Measurements from ENCODE around the gene DCST2. TPM values are rescaled to one million over a fixed set of nuclear protein-coding genes. Genes with fewer than 3 reads are reported as not detected.

DCST2 gene
- polyA plus RNA-seq, 3 donors from 2014 or later = not detected

DNA sequence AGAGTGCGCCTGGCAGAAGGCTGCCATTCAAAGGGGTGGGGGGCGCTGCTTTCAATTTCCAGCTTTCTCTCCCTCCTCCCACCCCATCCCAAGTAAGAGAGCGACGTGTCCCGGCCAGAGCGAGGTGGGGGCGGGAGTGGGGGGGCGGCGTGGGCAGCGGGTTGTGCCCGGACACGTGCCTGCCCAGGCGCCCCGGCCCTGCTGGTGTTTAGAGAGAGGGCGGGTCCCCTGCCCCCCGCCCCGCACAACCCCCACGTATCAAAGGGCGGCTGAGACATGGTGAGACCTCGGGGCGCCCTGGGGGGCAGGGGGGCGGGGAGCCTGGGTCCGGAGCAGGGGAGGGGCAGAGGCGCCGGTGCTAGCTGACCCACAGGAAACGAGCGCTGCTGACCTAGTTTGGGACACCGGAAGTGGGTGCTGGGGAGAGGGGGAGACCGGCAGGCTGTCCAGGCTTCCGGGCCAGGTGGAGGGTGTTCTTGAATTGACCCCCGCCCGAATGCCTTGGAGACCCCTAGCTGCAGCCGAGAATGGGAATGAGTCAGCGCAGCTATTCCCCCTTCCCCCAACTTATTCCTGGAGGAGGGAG, 29.7 kb downstream of the DCST2 start:
- Mint-ChIP-seq H3K4me1 (peaks cover 50 to 53% of the 10 kb centered on the region in 2 donors), H3K36me3 (no peaks in the 10 kb centered on the region)

DNA sequence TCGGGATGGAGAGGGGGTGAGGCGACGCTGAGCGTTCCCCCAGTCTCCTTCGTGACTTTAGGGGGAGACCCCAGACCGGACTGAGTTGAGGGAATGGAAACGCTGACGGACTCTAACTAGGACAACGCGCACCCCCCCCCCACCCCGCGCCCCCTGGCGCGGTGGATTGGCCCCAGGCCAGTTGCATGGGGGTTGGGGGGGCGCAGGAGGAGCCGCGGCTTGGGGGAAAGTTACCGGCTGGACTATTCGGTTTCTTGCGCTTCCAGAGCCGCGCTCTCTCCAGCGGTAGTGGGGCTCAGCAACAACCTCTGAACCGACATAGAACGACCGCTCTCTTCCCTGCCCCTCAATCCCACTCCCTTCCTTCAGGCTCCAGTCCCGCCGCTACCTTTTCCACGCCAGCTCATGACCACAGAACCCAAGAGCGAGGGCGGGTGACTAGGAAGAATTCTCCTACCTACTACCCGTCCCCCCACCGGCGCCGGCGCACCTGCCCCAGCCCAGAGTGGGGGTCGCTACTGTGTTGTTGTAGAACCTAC, 30.3 kb downstream of the DCST2 start:
- no peak for DNase-seq
- Mint-ChIP-seq H3K27ac (peak overlapping the region; percentile 85 to 93 (median 90)), H3K36me3 (no peaks in the 10 kb centered on the region), H3K27me3 (ENCODE audit: low read depth in 3 of 3) (peaks cover 2 to 8% (median 2%) of the 10 kb centered on the region in 3 donors), H3K9me3 (no peaks in the 10 kb centered on the region), H3K4me3 (peak overlapping the region; percentile 95 to 98 (median 97)), H3K4me1 (peaks cover 51 to 53% of the 10 kb centered on the region in 2 donors)

More for the DNA sequence above, 29.7 kb downstream of the DCST2 start:
- Mint-ChIP-seq H3K27me3 (ENCODE audit: low read depth in 3 of 3) (peaks cover 2 to 8% (median 2%) of the 10 kb centered on the region in 3 donors), H3K27ac (peak overlapping the region; percentile 87 to 93 (median 90)), H3K4me3 (peak overlapping the region; percentile 95 to 98 (median 97)), H3K9me3 (peaks cover 0 to 1% (median 0%) of the 10 kb centered on the region in 6 donors)
- DNase-seq = no peak

DNA sequence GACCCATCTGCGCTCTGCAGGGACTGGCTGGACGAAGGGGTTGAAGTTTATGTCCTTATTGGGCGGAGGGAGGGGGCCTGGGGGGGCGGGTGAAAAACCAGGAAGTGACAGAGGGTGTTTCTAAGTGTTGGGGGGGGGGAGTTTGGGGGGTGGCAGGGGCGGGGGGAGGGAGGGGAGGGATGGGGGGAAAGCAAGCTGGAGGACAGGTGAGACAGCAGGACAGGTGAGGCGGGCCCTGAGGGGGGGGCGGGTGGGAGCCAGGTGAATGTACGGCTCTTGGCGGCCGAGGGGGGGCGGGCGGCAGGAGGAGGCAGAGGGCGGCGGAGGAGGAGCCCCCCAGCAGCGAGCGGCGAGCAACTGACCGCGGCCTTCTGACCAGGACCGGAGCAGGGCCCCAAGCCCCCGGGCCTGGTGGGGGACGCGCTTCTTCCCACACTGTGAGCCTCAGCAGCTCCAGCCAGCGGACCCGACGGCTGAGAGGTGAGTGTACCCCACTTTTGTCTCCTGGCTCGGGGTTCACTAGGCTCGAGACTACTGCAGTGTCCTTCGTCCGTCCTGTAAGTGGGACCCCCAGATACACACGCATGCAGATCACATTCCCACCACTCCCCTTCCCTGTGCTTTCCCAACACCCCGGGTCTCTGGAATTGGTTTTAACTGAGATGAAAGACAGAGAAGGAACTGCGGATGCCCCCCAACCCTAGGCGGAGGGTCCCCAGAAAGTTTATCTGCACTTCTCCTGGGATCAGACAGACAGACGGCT, 30.9 kb downstream of the DCST2 start, which contains the start of gene ZBTB7B:
TSS of gene ZBTB7B (plus strand) at position 339 of the 763 bp plus-strand sequence. CDS start 11,859 bp downstream, outside the sequence.
- Mint-ChIP-seq H3K27ac (peak within 1 kb of the TSS; percentile 85 to 98 (median 90)), H3K4me1 (peaks cover 53% of the 10 kb centered on the region in 2 donors), H3K9me3 (no peaks in the 10 kb centered on the region), H3K4me3 (peak within 1 kb of the TSS; percentile 95 to 98 (median 97)), H3K36me3 (no peaks in the 10 kb centered on the region), H3K27me3 (ENCODE audit: low read depth in 3 of 3) (peaks cover 2 to 8% (median 2%) of the 10 kb centered on the region in 3 donors)
- DNase-seq = peak in 1 of 3 donors; percentile 28

DNA sequence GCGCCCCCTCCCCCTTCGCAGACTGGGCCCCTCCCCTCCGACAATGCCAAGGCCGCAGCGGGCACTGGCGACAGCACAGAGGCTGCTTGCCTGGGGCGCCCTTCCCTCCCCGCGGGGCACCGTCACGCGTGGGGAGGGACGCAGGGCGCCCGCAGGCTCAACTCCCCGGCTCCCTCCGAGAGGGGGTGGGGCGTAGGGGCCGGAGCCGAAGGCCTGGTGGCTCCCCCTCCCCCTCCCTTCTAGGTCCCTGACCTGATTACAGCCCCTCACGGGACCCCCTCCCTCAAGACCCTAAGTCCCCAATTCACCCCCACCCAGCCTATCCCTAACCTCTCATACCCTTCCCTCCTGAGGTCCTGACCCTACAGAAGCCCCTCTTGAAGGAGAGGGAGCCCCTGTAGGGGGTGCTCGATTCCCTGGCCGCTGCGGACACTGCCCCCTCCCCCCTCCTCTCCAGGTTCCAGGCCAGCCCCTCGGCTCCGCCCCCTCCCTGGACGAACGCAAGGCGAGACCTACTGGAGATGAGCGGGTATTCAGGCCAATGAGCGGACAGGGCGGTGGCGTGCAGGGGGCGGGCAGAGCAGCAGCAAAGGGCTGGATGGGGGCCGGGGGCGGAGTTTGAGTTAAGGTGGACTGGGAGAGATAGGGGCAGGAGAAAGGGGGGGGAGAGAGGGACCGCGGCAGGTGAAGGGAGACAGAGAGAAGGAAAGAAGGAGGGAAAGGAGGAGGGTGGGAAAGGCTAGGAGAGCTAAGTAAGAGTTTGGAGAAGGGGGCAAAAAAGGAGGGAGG, 31.7 kb downstream of the DCST2 start:
- DNase-seq = peak; percentile 97
- Mint-ChIP-seq H3K9me3 (no peaks in the 10 kb centered on the region), H3K27ac (peak overlapping the region; percentile 81 to 98 (median 90)), H3K4me1 (peaks cover 50 to 52% of the 10 kb centered on the region in 2 donors), H3K27me3 (ENCODE audit: low read depth in 3 of 3) (peaks cover 2 to 8% (median 2%) of the 10 kb centered on the region in 3 donors), H3K4me3 (peak overlapping the region; percentile 89 to 97 (median 93)), H3K36me3 (no peaks in the 10 kb centered on the region)

DNA sequence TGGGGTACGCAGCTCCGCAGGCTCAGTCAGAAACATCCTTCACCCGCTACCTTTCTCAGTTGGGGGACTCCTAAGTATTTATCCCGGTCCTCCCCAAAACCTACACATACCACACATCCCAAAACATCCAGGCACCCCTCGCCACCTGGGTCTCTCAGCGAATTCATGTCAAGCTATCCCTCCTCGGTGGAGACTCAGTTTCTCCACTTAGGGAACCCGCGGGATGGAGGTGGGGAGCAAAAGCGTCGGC, 32.2 kb downstream of the DCST2 start:
- Mint-ChIP-seq H3K27ac (peak overlapping the region; percentile 79 to 89 (median 86)), H3K4me3 (peak overlapping the region; percentile 86 to 97 (median 93)), H3K4me1 (peaks cover 45 to 47% of the 10 kb centered on the region in 2 donors), H3K9me3 (no peaks in the 10 kb centered on the region), H3K36me3 (no peaks in the 10 kb centered on the region), H3K27me3 (ENCODE audit: low read depth in 3 of 3) (peaks cover 2 to 8% (median 2%) of the 10 kb centered on the region in 3 donors)
- DNase-seq = no peak

DNA sequence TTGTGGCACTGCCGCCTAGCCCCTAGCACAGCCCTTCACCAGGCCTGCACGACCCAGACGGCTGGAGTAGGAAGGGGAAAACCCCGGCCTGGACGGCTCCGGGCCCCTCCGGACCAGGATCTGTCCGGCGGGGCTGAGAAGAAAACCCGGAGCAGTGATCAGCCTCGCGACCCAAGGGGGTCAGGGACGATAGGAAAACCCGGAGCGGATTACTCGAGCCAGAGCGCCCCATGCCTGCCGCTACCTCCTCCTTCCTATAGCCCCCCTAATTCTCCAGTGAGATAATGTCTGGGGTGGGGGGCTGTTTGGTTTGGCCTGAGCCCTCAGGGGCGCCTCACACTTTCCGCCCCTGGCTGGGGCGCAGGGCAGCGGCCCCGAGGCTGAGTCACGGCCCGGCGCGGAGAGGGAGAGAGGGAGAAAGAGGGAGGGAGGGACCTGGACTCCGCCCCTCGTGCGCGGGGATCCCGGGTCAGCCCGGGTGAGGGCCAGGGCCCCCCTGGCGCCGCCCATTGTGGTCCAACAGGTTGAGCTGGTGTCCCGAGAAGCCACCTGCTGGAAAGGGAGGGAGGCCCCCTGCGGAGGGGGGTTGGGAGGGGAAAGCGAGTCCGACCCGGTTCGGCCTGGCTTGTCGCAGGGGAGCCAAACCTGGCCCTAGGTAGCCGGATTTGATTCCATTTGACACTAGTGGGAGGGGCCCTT, 32.7 kb downstream of the DCST2 start:
- DNase-seq = peak; percentile 73 to 79 (median 77)
- peak overlapping the region; percentile 79 to 89 (median 86) for H3K27ac Mint-ChIP-seq
- H3K27me3 Mint-ChIP-seq (ENCODE audit: low read depth in 3 of 3) = peaks cover 2 to 10% (median 2%) of the 10 kb centered on the region in 3 donors
- H3K4me3 Mint-ChIP-seq = peak overlapping the region; percentile 86 to 97 (median 93)
- H3K9me3 Mint-ChIP-seq = no peaks in the 10 kb centered on the region
- H3K4me1 Mint-ChIP-seq = peaks cover 41 to 42% of the 10 kb centered on the region in 2 donors
- H3K36me3 Mint-ChIP-seq = no peaks in the 10 kb centered on the region

DNA sequence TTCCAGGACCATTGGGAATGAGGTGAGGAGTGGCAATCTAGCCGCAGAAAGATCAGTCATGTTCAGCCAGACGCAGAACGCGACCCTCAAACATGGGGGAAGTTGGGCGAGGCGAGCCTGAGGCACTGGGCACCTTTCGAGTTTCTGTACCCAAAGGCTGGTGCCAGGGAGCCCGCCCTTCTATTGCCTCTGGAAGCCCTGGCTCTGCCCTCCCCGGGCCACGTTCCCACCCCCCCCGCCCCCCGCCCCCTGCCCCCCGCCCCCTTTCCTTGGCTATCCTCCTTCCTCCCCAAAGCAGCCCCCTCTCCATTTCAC, 33.2 kb downstream of the DCST2 start:
- no peaks in the 10 kb centered on the region for H3K36me3 Mint-ChIP-seq
- peaks cover 2 to 10% (median 2%) of the 10 kb centered on the region in 3 donors for H3K27me3 Mint-ChIP-seq (ENCODE audit: low read depth in 3 of 3)
- no peak for DNase-seq
- H3K4me3 Mint-ChIP-seq = peak overlapping the region; percentile 85 to 97 (median 87)
- no peaks in the 10 kb centered on the region for H3K9me3 Mint-ChIP-seq
- peaks cover 35 to 37% of the 10 kb centered on the region in 2 donors for H3K4me1 Mint-ChIP-seq
- peak overlapping the region; percentile 66 to 91 (median 84) for H3K27ac Mint-ChIP-seq

DNA sequence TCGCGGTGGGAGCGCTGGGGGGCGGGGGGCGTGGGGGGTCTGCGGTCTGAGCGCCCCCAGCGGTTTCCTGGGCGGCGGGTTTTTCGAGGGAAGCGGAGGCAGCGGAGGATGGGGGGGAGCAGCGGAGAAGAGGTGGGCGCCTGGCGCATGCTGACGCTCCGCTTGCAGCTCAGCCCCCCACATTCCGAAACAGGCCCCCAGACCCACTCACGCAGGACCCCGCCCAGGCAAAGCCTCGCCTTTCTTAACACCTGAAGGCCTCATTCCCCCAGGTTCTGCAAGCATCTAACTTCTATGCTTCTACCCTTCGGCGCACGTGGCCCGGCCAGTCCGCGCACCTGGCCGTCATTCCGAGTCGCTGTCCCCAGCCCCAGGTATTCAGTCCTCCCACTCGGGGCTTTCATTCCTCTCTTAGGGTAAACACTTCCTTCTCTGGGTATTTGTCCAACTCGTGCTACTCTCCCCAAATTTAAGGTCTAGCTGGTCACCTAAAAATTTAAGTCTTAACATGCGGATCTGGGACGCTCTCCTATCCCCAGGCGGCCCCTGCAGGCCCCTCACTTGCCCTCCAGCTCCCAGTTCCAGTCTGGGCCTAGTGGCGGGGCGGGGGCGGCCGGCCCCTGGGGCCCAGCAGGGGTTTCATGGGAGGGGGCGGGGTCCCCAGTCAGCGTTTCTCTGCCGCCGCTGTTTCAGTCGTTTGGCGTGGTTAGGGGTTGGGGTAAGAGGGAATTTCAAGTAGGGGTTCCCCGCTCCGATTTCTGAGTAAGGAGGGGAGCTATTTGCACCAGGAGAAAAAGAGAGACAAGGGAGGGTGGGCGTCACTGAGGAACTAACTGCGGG, 33.8 kb downstream of the DCST2 start:
- Mint-ChIP-seq H3K9me3 (no peaks in the 10 kb centered on the region), H3K4me3 (peak overlapping the region; percentile 84 to 90 (median 85)), H3K36me3 (no peaks in the 10 kb centered on the region), H3K27me3 (ENCODE audit: low read depth in 3 of 3) (peaks cover 2 to 10% (median 2%) of the 10 kb centered on the region in 3 donors), H3K4me1 (peaks cover 32 to 33% of the 10 kb centered on the region in 2 donors), H3K27ac (peak overlapping the region; percentile 40 to 91 (median 82))
- DNase-seq = no peak

DNA sequence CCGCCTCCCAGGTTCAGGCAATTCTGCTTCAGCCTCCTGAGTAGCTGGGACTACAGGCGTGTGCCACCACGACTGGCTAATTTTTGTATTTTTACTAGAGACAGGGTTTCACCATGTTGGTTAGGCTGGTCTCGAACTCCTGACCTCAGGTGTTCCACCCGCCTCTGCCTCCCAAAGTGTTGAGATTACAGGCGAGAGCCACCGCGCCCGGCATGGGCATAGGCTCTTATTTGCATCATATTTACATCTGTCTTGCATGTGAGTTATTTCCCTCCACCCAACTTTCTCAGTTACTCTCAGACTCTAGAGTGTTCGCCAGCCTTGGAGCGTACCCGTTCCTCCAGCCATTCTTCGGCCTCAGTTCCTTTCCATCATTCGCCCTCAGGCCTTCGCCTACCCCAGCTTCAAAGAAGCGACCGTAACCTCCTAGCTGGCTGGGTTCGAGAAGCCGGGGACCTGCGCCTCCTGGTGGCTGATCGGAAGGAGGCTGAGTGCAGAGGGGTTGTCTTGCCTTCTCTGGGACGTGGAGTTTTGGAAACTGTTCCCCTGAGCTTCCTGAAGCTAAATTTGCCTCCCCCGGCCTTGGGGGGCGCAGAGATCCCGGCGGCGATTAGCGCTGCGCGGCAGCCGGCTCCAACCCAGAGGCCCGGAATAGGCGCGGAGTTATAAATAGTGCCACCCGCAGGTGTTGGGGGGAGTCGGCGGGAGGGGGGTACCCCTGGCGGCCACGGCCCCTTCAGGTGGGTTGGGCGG, 34.6 kb downstream of the DCST2 start:
- no peaks in the 10 kb centered on the region for H3K36me3 Mint-ChIP-seq
- H3K4me1 Mint-ChIP-seq = peaks cover 25% of the 10 kb centered on the region in 2 donors

DNA sequence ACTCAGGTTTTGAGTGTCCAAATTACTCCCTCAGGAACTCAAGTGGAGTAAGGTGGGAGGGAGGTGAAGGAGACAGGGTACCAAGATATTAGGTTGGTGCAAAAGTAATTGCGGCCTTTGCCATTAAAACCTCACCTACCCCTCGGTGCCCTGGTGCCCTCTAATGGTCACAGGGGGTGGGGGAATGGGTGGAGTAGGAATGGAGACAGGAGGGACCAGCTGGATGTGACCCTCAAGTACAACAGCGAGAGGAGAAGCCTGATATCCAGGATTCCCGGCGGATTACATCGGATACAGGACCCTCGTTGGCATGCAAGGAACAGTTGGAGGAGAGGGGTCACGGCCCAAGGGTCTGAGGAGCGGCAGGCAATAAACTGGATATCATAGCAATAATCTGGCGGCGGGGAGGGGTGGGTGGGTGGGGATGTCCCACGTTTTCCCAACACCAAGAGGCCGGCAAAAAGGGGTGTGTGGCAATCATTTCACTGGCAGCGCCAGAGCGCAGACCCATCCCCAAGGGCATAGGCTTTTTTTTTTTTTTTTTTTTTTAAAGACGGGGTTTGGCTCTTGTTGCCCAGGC, 35.3 kb downstream of the DCST2 start:
- Mint-ChIP-seq H3K27ac (peak overlapping the region in 1 of 6 donors; percentile 40), H3K9me3 (no peaks in the 10 kb centered on the region), H3K4me1 (peaks cover 18 to 20% of the 10 kb centered on the region in 2 donors), H3K4me3 (peak overlapping the region in 2 of 5 donors; percentile 26 to 42), H3K36me3 (no peaks in the 10 kb centered on the region), H3K27me3 (ENCODE audit: low read depth in 3 of 3) (peaks cover 0 to 10% (median 4%) of the 10 kb centered on the region in 3 donors)
- DNase-seq = no peak

More for the DNA sequence above, 34.6 kb downstream of the DCST2 start:
- peaks cover 0 to 10% (median 3%) of the 10 kb centered on the region in 3 donors for H3K27me3 Mint-ChIP-seq (ENCODE audit: low read depth in 3 of 3)
- DNase-seq = peak; percentile 47 to 53 (median 48)
- peak overlapping the region; percentile 74 to 86 (median 82) for H3K4me3 Mint-ChIP-seq
- peak overlapping the region; percentile 38 to 93 (median 52) for H3K27ac Mint-ChIP-seq
- H3K9me3 Mint-ChIP-seq = no peaks in the 10 kb centered on the region

DNA sequence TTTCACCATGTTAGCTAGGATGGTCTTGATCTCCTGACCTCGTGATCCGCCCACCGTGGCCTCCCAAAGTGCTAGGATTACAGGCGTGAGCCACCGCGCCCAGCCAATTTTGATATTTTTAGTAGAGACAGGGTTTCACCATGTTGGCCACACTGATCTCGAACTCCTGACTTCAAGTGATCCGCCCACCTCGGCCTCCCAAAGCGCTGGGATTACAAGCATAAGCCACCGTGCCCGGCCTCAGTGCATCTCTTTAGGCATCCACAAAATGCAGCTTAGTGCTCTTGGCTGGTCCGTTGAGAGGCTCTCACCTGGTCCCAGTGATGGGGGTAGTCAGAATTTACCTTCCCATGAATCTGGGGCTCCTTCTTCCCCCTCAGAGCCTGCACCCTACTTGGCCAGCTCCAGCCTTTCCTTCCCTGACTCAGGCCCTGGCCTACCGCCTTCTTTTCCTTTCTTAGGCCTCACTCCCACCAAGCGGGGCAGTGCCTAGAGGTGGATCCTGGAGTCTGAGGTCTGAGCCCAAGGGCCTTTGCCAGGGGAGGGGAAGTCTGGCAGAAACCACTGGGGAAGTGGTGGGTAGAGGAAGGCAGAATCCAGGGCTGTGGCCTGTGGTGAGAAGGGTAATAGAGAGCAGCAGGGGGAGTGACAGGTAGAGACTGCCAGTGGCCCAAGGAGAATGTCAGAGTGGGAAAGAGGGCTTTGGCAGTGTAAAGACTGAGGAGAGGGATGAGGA, 36.4 kb downstream of the DCST2 start:
- no peak overlapping the region for H3K4me3 Mint-ChIP-seq
- no peak overlapping the region for H3K27ac Mint-ChIP-seq
- no peak for DNase-seq
- peaks cover 17 to 18% of the 10 kb centered on the region in 2 donors for H3K4me1 Mint-ChIP-seq
- no peaks in the 10 kb centered on the region for H3K9me3 Mint-ChIP-seq
- no peaks in the 10 kb centered on the region for H3K36me3 Mint-ChIP-seq
- peaks cover 0 to 9% (median 6%) of the 10 kb centered on the region in 3 donors for H3K27me3 Mint-ChIP-seq (ENCODE audit: low read depth in 3 of 3)
